NCI-H345 treated with DMSO at 0.1 percent for 48 hours (cell line): ENCODE results near the gene VAC14.
"Not testable (repeated sequence)": the region's sequence is repeated elsewhere in the genome, so short reads cannot be mapped to it uniquely, and the experiment has no call there.

Experiments used
- DNase-seq: peaks from one replicate; lab custom pipeline; 2025; ENCODE audit not compliant: unreplicated experiment; lab: John Stamatoyannopoulos, UW

VAC14 gene

DNA sequence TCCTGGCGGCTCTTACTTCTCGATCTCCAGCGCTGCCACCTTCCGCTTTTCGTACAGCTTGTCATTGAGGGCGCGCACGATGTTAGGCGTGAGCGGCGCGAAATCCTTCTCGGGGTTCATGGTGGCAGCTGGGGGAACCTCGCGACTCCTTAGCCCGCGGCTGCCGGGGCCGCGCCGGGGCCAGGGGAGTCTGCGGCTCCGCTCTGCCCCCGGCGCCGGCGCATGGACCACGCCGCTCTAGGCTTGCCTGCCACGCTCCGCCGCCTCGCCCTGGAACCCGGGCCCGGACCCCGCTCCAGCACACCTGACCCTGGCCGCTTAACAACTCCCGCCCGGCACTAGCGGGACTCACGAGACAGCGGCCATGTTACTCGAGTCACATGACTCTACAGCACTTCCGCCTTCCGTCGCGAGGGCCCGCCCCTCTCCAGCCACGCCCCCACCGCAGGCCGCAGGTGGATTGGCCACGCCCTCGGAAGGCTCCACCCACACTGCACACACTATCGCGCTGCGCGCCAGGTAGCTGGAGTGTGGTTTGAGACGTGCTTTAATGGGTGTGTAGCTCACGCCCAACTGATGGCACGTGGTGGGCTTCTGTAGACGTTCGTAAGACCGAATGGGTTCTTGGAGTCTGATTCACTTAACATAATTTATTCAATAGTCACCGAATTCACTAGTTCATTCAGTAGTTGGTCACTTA lies at the start of gene VAC14:
Gene VAC14 (minus strand): TSS at position 378 of the 700 bp plus-strand sequence. CDS start 258 bp downstream, at position 120.
- DNase-seq: peak; percentile 88

DNA sequence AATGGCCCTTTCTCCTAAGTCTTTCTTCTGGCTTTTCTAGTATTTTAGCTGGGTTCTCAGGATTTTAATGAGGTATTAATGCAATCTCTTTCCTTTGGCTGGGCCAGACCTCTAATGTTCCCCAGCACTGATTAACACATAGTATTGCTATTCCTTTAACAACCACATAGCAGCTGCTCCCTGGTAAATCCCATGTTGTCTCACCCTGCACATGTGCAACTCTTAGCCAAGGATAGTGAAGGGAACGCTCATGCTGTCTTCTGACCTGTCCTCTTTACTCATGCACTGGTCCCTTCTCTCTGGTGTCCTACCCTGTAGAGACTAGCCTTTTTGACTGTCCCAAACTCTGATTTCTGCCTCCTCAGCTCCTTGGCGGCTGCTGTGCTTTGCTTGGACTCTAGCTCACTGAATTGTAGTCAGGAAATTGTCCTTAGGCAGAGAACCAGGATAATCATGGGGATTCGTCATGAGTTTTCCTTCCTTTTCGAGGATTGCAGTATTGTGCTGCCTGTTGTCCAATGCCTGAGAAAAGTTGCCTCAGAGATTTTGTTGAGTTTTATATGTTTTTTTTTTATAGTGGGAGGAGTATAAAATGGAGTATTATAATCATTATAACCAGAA lies 22.6 kb upstream of the VAC14 start:
- not testable (repeated sequence) for DNase-seq

DNA sequence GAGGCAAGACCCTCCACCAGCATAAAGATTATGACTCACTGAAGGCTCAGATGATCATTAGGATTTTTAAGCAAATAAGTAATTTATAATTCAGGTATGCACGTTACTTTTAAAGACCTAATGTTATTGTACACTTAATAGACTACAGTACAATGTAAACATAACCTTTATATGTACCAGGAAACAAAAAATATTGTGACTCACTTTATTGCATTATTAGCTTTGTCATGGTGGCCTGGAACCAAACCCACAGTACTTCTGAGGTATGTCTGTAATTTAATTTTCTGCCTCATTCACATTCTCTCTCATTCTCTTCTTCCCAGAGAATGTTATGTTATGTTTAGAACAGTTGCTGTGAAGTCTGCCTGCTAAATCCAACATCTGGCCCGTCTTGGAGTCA lies 21.8 kb upstream of the VAC14 start:
- DNase-seq: not testable (repeated sequence)

DNA sequence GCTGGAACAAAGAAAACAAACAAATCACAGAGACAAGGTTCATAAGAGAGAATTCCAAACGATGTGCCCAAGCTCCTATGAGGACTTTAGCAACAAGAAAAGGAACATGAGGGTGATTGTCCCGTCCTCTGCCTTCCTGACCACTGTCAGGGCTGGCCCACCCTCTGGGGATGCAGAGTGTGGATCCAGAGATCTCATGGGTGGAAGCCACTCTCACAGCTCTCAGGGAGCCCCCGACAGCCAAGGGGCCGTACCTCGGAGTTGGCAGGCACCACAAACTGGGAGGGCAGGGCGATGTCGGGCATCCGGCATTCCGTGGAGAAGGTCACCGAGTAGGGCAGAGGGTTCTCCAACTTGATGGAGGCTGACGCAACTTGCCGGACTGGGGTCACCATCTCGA lies 17.1 kb upstream of the VAC14 start:
- not testable (repeated sequence) for DNase-seq

DNA sequence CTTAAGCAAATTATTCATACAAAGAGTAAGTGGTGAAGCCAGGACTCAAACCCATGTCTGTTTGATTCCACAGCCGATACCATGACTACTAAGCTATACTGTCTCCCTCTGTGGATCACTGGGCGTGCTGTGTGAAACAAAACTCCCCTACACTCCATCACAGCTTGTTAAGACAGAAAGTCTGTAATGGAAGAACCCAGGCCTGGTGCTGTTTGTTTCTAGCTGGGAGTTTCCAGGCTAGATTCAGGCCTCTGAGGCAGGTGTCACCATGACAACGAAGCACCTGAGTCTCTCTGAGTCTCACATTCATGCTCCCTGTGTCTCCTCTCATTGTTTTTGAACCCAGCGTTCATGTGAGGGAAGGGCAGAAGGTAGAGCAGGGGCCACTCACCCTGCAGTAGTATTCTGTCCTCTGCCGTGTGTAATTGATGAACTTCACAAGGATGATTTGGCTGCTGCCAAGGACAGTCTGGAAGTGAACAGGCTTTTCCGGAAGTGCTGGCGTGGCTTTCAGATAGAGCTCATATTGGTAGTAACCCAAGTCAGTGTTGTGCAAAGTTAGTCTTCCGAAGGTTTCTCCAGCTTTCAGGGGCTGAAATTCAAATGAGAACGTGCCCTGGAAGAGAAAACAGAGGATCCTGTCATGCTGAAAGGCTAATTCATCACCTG lies 8.6 kb upstream of the VAC14 start:
- no peak for DNase-seq

DNA sequence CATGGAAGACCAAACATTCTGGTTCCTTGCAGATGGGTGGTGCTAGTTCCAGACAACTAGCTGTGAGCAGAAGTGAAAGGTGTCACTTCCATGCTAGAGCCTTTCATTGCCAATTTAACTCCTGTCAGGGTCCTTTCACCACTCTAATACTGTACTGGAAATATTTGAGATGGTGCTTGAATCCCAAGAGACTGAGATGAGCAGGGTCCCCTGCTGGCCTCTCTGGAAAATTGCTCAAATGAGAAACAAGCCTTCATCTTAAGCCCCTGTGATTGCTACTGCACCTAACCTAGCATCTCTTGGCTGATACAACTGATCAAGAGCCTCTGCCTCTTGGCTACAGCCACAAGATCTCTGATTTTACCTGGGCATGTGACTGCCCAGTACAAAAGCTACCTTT lies 7.4 kb upstream of the VAC14 start:
- DNase-seq: no peak

DNA sequence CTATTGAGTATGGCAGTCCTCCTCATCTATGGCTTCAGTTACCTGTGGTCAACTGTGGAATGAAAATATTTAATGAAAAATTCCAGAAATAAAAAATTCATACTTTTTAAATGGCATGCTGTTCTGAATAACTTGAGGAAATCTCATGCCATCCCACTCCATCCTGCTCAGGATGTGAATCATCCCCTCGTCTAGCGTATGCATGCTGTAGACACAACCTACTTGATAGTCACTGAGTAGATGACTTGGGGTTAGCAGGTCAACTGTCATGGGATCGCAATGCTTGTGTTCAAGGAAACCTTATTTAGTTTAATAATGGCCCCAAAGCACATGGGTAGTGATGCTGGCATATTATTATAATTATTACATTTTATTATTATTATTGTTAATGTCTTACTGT lies 4.8 kb upstream of the VAC14 start:
- no peak for DNase-seq

DNA sequence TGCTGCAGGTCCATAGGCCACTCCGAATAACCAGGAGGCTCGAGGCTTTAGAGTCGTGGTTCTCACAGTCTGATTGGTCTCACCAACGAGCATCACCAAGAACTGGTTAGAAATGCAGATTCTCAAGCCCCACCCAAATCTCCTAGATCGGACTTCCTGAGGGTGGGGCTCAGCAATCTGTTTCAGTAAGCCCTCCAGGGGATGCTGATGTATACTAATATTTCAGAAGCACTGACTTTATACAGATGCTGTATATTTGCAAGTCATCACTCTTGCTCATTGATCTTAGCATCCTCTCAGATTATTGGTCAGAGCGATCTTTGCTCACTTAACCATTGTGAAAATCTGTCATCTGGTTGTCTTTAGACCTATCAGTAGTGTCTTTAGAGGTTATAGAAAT lies 4.4 kb upstream of the VAC14 start:
- no peak for DNase-seq

DNA sequence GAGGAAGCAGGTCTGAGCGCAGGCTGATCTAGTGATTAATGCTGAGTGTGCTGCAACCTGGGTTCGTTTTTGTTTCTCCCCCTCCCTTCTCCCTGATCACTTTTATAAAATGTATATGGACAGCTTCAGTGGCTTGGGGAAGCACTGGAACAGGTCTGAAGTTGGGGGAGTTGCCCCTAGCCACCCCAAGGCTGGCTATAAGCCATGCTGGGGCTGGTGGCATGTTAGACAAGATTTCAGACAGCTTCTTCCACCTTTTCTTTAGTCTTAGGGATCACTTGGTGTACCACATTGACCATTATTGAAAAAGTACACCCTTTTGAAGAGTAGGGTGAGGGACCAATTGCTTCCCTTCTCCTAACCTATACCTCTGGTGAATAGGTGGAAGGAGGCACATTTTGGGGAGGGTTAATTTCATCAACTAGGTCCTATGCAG lies 3.8 kb upstream of the VAC14 start:
- no peak for DNase-seq

DNA sequence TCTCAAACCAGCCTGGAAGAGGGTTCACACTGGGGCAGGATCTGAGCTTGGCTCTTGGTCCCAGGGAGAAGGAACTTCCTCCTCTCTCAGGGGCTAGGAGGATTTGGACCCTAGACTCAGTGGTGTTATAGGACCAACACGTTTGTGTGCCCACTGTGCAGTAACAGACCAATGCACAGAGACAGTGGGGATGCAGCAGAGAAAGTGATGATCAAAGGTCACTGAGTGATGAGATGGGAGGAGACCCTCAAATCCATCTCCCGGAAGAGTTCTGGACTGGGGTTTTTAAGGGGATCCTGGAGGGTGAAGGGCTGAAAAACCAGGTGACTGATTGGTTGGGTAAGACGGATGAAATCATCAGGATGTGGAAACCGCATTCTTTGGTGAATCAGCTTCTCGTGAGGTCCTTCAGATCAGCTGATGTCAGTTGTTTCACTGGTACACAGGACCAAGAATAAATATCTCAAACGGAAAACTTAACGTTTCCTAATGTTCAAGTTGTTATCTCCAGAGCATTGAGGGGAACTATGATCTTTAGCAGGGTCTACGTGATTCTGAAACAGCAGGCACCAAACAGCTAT lies 3.3 kb upstream of the VAC14 start:
- no peak for DNase-seq

DNA sequence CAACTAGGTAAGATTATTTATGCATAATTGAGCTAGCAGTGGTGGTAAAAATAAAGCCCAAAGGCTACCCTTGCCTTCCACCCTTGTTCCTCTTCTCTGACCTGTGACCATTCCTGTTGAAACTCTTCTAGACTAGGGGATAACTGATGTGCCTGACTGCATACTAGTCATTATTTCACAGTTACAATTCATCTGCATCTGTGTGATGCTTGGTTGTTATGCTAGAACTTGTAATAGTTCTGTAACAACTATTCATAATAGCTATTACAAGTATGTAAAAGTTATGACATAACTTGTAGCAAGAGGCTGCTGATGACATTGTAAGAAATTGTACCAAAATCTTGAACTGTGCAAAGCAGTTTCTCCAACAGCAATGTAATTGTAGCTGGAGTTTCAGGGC lies 2.4 kb upstream of the VAC14 start:
- DNase-seq: no peak

DNA sequence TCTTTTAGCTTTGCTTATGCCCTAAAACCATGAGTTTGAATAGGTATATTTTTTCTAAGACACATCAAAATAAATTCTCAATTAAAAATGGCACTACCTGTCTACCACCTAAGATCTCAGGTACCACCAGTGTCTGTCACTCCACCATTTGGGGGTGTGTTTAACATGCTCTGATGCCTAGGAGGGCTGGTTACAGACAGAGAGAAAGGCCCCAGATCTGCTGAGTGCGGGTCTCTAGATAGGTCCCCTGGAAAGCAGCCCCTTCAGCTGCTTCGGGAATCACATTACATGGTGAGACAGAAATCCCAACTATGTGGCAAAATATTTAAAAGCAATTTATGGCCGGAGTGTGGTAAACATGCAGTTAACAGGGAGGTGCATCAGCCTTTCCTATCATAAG lies 653 bp upstream of the VAC14 start:
- DNase-seq: no peak

DNA sequence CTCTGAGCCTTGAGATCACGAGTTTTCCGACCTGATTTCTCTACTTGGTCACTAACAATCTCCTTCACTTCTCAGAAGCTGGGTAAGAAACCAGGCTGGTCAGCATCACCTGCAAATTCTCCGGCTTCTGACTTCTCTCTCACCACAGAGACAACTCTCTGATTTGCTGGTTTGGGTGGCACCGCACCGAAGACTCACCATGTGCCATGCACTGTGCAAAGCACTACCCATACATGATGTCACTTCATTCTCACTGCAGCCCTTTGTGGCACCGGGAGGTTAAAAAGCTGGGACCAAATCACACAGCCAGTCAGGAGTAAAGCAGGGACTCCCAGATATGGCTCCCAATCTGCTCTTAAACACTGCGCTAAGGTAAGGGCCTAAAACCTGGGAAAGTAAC lies 647 bp downstream of the VAC14 start:
- no peak for DNase-seq

DNA sequence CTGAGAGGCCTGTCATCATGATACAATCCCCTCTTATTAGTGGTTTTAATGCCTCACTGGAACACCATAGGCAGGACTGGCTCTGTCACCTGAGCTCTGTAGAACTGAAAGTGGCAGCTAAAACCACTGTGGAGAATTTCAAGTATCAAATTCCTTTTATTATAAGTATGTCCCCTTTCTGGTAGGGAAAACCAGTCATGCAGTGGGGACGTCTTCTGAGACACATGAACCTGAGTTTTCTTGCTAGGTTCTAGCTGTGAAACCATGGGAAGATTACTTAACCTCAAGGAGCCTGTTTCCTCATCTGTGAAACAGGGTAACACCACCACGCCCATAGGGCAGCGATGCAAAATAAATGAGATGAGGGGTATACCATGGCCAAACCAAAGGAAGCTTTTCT lies 4.7 kb downstream of the VAC14 start:
- DNase-seq: no peak

DNA sequence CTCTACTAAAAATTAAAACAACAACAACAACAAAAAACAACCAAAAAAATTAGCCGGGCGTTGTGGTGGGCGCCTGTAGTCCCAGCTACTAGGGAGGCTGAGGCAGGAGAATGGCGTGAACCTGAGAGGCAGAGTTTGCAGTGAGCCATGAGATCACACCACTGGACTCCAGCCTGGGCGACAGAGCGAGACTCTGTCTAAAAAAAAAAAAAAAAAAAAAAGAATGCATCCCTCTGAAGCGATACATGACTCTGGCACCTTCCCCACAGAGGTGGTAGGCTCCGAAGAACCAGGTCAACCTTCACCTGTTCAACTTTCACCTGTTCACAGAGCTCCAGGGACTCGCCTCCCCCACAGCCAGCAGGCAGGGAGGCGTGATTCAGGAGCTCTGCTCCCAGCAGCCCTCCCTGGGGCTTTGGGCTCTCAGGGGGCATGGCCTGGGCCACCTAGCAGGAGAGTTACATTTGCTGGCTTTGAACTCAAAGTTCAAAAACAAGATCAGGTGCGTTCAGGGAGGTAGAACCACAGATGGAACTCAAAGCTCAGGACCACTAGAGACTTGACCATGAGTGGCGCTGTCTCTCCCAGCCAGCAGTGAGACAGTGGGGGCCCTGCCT lies 5.6 kb downstream of the VAC14 start:
- no peak for DNase-seq

DNA sequence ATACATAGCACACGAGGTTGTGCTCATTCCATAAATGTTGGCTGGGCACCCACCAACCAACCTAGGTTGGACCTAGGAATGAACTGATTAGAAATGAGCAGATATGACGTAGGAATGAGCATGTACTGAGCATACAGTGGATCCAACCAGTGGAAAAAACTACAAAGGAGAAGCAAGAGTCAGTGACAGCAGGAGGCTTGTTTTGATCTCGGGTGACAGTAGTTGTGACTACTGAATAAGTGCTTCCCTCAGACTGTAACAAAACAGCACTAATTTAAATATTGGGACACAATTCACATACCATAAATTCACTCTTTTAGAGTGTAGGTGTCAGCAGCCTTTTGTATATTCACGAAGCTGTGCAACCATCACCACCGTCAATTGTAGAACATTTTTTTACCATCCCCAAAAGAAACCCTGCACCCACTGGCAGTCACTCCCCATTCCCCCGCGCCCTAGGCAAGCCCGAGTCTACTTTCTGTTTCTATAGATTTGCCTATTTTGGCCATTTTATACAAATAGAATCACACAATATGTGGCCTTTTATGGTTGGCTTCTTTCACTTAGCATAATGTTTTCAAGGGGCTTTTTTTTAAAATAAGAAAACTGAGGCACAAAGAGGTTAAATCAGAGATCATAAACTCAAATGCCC lies 7.0 kb downstream of the VAC14 start:
- DNase-seq: no peak

DNA sequence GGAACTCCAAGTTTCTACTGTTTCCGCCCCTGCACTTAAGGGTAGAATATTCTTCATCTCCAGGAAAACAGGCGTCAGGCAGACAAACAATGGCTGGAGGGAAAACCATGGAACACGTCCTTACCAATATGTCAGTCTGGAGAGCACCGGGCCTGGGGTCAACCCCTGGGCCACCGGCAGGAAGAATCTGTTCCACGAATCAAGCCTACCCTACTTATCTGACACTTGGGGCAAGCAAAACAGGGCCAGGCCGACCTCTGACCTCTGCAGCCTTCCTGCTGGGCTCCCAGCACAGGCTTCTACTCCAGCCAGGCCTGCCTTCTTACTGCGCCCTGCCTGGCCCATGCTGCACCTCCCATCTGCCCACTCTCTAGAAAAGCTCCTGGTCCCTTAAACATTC lies 10.1 kb downstream of the VAC14 start:
- DNase-seq: no peak

DNA sequence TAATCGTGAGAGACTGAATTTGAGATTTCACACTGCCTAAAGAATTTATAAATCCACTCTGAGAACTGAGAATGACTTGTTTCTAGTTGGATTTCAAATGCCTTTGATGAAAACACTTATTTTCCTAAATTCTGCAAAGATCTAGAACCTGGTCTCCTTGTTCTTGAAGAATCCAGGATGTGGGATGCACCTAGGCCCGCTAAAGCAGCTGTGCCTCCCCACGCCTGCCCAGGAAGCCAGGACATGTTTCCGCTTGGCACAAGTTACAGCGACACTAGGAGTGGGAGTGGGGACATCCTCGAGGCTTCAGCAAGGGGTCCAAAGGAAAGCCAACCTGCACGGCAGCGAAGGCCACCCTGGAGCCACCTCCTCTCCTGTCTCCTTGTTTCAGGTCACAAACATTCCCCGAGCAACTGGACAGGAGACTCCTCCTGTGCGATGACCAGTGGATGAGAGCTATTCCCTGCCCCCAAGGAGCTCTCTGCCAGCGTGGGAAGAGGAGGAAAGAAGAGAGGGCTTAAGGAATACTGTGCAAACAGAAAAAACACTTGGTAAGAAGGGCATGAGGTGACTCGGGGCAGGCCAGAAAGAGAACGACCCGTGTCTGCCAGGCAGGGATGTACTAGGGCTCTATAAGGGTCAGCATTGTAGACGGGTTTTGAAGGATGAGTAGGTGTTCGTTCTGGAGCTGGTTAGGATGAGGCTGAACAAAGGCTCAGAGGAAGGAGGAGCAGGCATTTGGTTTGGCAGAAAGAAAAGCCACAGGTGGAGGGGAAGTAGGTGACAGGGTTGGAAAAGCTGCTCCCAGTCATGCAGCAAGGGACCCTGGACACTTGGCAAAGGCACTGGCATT lies 11.1 kb downstream of the VAC14 start:
- DNase-seq: no peak

DNA sequence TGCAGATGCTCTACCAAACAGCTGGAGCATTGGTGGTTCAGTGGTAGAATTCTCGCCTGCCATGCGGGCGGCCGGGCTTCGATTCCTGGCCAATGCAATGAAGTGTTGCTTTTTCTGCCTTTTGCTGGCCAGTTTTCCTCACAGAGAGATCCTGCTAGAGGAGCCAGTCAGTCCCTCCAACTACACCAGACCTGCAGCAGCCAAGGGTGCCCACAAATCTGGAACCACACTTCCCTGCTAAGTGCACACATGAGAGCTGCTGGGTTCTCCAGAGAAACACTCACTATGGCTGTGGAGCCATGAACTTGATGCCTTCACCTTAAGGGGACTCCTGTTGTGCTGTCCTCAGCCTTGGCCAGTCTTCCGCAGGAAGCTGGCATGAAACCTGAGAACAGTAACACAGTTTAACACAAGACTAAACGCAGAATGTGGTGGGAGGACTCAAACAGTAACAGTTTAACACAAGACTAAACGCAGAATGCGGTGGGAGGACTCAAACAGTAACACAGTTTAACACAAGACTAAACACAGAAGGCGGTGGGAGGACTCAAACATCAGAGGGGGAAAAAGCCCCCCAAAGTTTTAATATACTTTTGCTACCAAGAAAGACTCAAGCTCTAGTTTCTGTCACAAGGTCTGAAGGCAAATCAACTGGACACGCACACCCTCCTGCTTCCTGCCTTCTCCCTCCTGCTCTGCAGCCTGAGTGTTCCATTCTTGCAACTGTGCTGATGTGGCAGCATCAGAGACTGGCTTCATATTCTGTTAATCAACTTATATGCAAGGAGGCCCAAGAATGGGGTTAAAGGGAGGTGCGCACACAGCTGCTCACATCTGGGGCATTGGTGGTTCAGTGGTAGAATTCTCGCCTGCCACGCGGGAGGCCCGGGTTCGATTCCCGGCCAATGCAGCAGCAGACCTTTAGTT lies 12.0 kb downstream of the VAC14 start:
- DNase-seq: no peak
